ENCODE measurements around the gene BTBD16. TPM values are rescaled to one million over a fixed set of nuclear protein-coding genes. Genes with fewer than 3 reads are reported as not detected.

The BTBD16 gene
- total RNA-seq, 2 donors from 2014 or later = not detected

DNA sequence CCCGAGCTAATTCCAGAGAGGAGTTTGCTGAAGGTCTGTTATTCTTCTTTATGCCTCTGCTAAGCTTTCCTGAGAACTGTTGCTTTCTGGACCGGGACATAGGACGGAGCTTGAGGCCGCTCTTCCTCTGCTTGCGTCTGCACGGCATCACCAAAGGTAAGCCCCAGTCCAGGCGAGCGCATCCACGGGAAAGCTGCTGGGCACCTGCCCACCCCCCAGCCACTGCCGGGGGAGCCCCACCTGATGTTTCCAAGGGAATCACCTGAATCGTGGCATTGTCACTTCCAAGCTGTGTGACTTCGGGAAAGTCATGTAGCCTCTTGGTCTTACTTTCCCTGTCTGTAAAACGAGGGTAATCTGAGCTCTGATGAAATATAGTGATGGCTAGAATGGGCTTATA is 58.3 kb downstream of the BTBD16 start:
- no peaks in the 10 kb centered on the region for H3K27me3 ChIP-seq
- H3K4me3 ChIP-seq = no peak overlapping the region
- WGBS, 2 donors = 70 to 75% methylated on average over 9 to 13 of the region's 13 CpGs
- no peak for TF ChIP-seq POLR2A (IDR thresholded peaks at IDR 0.05)
- TF ChIP-seq, protein P1, sequence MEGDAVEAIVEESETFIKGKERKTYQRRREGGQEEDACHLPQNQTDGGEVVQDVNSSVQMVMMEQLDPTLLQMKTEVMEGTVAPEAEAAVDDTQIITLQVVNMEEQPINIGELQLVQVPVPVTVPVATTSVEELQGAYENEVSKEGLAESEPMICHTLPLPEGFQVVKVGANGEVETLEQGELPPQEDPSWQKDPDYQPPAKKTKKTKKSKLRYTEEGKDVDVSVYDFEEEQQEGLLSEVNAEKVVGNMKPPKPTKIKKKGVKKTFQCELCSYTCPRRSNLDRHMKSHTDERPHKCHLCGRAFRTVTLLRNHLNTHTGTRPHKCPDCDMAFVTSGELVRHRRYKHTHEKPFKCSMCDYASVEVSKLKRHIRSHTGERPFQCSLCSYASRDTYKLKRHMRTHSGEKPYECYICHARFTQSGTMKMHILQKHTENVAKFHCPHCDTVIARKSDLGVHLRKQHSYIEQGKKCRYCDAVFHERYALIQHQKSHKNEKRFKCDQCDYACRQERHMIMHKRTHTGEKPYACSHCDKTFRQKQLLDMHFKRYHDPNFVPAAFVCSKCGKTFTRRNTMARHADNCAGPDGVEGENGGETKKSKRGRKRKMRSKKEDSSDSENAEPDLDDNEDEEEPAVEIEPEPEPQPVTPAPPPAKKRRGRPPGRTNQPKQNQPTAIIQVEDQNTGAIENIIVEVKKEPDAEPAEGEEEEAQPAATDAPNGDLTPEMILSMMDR (IDR thresholded peaks at IDR 0.05) = no peak
- ATAC-seq = no peak
- peaks cover 6% of the 10 kb centered on the region for H3K4me1 ChIP-seq
- intact Hi-C loops (cut with DNase I) = no loop called here
- no peak for DNase-seq
- no peaks in the 10 kb centered on the region for H3K9me3 ChIP-seq
- no peak overlapping the region for H3K27ac ChIP-seq
- no peaks in the 10 kb centered on the region for H3K36me3 ChIP-seq (replicated peaks in 1 of 2; ENCODE audit: insufficient read depth in 1 of 2, low read depth in 2 of 2)

DNA sequence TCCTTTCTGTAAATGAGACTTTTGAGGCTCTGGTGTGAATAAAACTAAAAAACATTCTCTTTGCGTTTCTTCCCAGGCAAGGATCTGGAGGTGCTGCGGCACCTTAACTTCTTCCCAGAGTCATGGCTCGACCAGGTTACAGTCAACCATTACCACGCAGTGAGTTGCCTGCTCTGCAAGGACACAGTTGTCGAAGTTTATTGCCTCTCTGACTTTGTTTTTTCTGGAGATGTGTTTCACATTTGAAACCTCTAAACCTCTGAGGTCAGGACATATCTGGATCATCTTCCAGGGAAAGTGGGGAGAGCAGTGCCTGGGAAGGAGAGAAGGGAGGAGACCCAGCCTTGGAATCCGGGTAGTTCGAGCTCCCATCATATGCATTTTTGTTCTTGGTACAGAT is 60.0 kb downstream of the BTBD16 start:
- Histone ChIP-seq H3K27ac (peak overlapping the region in 3 of 4 donors; percentile 49 to 68 (median 66)), H3K4me3 (no peak overlapping the region), H3K9me3 (no peaks in the 10 kb centered on the region), H3K36me3 (replicated peaks in 1 of 2; ENCODE audit: insufficient read depth in 1 of 2, low read depth in 2 of 2) (no peaks in the 10 kb centered on the region), H3K27me3 (no peaks in the 10 kb centered on the region), H3K4me1 (peaks cover 6% of the 10 kb centered on the region)
- intact Hi-C loops (cut with DNase I) = no loop called here
- DNase-seq = no peak
- WGBS, 2 donors = 51 to 62% methylated on average over 7 of the region's 7 CpGs
- TF ChIP-seq POLR2A (IDR thresholded peaks at IDR 0.05) = no peak
- TF ChIP-seq, protein P1 (IDR thresholded peaks at IDR 0.05) = no peak
- ATAC-seq = peak; percentile 18

DNA sequence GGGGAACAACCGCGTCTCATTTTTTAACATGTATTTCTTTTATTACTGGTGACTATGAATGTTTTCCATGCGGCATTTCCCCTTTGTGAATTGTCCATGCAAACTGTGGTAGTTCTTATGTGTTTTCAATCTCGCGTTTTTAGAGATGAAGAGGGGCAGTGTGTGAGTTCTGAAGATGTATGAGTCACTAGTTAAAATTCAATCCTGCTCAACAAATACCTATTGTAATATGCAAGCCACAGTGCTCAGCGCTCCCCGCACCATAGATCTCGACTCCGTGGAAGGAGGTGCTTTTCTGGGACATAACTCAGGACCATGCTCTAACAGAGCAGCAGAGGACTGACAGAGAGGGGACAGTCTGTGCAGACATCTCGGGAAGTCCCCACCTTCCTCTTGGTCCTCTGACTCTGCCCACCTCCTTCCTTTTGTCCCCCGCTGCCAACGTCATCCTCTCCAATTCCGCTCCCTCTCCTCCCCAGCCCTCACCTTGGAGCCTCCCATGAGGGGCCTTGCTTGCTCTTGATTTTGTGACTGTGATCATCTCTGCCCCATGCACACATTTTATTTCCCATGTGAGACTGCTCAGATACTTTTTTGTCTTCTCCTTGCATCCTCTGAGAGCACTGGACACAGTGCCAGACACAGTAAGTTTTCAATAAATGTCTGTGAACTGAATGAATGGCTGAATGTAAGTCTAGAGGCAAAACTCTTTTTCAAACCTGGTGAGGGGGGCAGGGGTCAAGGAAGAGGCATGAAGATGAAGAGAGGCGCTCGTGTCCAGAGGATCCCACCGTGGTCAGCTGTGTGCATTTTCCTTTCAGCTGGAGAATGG is 60.7 kb downstream of the BTBD16 start:
- Histone ChIP-seq H3K27ac (peak overlapping the region; percentile 25 to 68 (median 58)), H3K36me3 (replicated peaks in 1 of 2; ENCODE audit: insufficient read depth in 1 of 2, low read depth in 2 of 2) (no peaks in the 10 kb centered on the region), H3K27me3 (no peaks in the 10 kb centered on the region), H3K9me3 (no peaks in the 10 kb centered on the region), H3K4me1 (peaks cover 6% of the 10 kb centered on the region), H3K4me3 (no peak overlapping the region)
- TF ChIP-seq, protein P1 (IDR thresholded peaks at IDR 0.05) = no peak
- peak in 2 of 3 donors; percentile 20 to 30 for TF ChIP-seq POLR2A (IDR thresholded peaks at IDR 0.05)
- DNase-seq (no peak), ATAC-seq (peak; percentile 78)
- intact Hi-C loops (cut with DNase I) = no loop called here
- WGBS, 2 donors = 37 to 39% methylated on average over 16 of the region's 16 CpGs

DNA sequence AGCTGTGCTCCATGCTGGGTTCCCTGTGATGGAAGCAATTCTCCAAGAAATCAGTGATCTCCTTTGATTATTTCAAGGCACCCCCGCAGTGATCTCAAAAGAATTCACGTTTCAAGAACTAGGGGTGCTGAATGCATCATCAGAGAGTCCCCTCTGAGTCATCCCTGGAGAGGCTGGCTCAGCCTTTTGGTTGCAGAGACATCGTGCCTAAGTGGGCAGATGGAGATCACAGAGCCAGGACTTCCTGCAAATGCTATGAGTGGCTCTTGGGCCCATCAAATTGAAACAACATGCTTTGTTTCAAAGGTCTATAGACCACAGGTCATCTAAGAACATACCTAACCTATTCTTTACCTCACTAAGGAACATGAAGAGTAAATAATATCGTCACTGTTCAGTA is 61.9 kb downstream of the BTBD16 start:
- H3K36me3 ChIP-seq (replicated peaks in 1 of 2; ENCODE audit: insufficient read depth in 1 of 2, low read depth in 2 of 2) = no peaks in the 10 kb centered on the region
- peaks cover 6% of the 10 kb centered on the region for H3K4me1 ChIP-seq
- intact Hi-C loops (cut with DNase I) = no loop called here
- ATAC-seq (no peak), DNase-seq (no peak)
- H3K27ac ChIP-seq = no peak overlapping the region
- H3K27me3 ChIP-seq = no peaks in the 10 kb centered on the region
- TF ChIP-seq, protein P1 (IDR thresholded peaks at IDR 0.05) = no peak
- TF ChIP-seq POLR2A (IDR thresholded peaks at IDR 0.05) = no peak
- WGBS, 2 donors = 73 to 81% methylated on average over 4 of the region's 4 CpGs
- H3K9me3 ChIP-seq = no peaks in the 10 kb centered on the region
- no peak overlapping the region for H3K4me3 ChIP-seq

DNA sequence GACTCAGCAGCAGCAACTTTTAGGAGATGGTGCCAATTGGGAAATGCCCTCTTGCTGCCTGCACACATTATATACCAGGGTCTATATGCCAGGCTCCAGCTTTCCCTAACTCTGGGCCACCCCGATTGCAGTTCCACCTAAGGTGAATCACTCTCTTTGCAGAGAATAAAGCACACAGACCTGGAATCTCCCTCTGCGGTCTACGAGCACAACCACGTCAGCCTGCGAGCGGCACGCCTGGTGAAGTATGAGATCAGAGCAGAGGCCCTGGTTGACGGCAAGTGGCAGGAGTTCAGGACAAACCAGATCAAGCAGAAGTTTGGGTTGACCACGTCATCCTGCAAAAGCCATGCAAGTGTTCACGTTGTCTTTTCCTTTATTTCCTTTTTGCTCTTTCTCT is 65.2 kb downstream of the BTBD16 start:
- ATAC-seq (no peak), DNase-seq (no peak)
- Histone ChIP-seq H3K4me1 (peaks cover 6% of the 10 kb centered on the region), H3K36me3 (replicated peaks in 1 of 2; ENCODE audit: insufficient read depth in 1 of 2, low read depth in 2 of 2) (no peaks in the 10 kb centered on the region), H3K27me3 (no peaks in the 10 kb centered on the region), H3K27ac (no peak overlapping the region), H3K9me3 (no peaks in the 10 kb centered on the region), H3K4me3 (no peak overlapping the region)
- WGBS, 2 donors = 78 to 90% methylated on average over 10 of the region's 10 CpGs
- intact Hi-C loops (cut with DNase I) = no loop called here
- no peak for TF ChIP-seq POLR2A (IDR thresholded peaks at IDR 0.05)
- TF ChIP-seq, protein P1 (IDR thresholded peaks at IDR 0.05) = no peak

Data from body of pancreas (tissue), 4 donors.